ENCODE data around the gene AFMID. TPM values are rescaled to one million over a fixed set of nuclear protein-coding genes. Genes with fewer than 3 reads are reported as not detected.

The AFMID gene
- total and polyA plus RNA-seq, 9 of the 15 experiments (the other 6 are each of a cell fraction or from before 2014, with no cell fraction given): 62.1 to 188 (median 74.4) TPM

DNA sequence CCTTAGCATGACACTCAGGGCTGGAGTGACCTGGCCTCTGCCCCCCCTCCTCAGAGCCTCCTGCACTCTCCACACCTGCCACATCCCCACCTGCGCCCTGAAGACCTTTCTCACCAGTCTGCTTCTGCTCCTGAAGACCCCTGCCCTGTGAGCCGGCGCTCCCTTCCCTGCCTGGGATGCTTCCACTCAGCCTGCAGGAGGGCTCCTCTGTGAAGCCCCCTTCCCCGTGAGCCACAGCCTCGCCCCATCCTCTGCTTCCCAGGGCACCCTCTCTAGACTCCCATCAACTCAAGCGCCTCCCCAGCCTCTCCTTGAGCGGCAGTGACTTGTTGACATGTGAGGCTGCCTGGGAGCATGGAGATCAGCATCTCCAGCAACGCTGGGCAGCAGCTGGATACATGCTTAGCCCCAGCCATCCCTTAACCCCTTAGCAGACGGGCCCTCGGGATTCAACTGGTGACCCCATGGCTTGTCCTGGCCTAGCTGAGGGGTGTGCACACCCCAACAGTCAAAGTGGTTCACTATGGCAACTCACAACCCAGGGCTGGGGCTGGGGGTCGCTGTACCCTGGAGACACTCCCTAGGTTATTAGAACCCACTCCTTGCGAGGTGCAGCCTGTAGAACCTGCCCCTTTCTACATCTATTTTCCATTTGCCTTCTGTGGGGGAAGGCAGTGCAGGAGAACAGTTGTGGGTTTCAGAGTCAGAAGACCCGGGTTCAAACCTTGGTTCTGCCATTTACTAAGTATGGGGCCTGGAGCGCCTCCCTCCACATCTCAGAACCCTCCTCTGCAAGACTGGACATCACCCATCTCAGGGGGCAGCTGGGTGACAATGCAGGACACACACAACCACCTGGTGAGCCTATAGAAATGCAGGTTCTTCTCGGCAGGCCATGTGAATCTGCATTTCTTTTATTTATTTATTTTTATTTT is 65.8 kb downstream of the AFMID start (continued):
- TF ChIP-seq, protein P1, sequence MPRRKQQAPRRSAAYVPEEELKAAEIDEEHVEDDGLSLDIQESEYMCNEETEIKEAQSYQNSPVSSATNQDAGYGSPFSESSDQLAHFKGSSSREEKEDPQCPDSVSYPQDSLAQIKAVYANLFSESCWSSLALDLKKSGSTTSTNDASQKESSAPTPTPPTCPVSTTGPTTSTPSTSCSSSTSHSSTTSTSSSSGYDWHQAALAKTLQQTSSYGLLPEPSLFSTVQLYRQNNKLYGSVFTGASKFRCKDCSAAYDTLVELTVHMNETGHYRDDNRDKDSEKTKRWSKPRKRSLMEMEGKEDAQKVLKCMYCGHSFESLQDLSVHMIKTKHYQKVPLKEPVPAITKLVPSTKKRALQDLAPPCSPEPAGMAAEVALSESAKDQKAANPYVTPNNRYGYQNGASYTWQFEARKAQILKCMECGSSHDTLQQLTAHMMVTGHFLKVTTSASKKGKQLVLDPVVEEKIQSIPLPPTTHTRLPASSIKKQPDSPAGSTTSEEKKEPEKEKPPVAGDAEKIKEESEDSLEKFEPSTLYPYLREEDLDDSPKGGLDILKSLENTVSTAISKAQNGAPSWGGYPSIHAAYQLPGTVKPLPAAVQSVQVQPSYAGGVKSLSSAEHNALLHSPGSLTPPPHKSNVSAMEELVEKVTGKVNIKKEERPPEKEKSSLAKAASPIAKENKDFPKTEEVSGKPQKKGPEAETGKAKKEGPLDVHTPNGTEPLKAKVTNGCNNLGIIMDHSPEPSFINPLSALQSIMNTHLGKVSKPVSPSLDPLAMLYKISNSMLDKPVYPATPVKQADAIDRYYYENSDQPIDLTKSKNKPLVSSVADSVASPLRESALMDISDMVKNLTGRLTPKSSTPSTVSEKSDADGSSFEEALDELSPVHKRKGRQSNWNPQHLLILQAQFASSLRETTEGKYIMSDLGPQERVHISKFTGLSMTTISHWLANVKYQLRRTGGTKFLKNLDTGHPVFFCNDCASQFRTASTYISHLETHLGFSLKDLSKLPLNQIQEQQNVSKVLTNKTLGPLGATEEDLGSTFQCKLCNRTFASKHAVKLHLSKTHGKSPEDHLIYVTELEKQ (CRISPR knock-in tag; IDR thresholded peaks at IDR 0.05): no peak
- TF ChIP-seq GTF2E2 (tag; IDR thresholded peaks at IDR 0.05) (no peak), KDM5B (IDR thresholded peaks at IDR 0.05; ENCODE audit: insufficient replicate concordance, low read depth, low read length) (peak; percentile 26), ETS2 (tag; IDR thresholded peaks at IDR 0.05; ENCODE audit: borderline replicate concordance, poor library complexity, severe bottlenecking) (no peak), ELF1 (tag; IDR thresholded peaks at IDR 0.05) (no peak), GATA2 (CRISPR knock-in tag; IDR thresholded peaks at IDR 0.05) (0 out of 2 replicates have a peak, but pooled peaks have one; percentile 22), KHSRP (IDR thresholded peaks at IDR 0.05) (no peak), EZH2 (IDR thresholded peaks at IDR 0.05; ENCODE audit: borderline replicate concordance, low read depth, low read length) (no peak)
- TF ChIP-seq, protein P2, sequence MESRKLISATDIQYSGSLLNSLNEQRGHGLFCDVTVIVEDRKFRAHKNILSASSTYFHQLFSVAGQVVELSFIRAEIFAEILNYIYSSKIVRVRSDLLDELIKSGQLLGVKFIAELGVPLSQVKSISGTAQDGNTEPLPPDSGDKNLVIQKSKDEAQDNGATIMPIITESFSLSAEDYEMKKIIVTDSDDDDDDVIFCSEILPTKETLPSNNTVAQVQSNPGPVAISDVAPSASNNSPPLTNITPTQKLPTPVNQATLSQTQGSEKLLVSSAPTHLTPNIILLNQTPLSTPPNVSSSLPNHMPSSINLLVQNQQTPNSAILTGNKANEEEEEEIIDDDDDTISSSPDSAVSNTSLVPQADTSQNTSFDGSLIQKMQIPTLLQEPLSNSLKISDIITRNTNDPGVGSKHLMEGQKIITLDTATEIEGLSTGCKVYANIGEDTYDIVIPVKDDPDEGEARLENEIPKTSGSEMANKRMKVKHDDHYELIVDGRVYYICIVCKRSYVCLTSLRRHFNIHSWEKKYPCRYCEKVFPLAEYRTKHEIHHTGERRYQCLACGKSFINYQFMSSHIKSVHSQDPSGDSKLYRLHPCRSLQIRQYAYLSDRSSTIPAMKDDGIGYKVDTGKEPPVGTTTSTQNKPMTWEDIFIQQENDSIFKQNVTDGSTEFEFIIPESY (CRISPR knock-in tag; IDR thresholded peaks at IDR 0.05): 0 out of 2 replicates have a peak, but pooled peaks have one; percentile 34
- TF ChIP-seq, protein P3, sequence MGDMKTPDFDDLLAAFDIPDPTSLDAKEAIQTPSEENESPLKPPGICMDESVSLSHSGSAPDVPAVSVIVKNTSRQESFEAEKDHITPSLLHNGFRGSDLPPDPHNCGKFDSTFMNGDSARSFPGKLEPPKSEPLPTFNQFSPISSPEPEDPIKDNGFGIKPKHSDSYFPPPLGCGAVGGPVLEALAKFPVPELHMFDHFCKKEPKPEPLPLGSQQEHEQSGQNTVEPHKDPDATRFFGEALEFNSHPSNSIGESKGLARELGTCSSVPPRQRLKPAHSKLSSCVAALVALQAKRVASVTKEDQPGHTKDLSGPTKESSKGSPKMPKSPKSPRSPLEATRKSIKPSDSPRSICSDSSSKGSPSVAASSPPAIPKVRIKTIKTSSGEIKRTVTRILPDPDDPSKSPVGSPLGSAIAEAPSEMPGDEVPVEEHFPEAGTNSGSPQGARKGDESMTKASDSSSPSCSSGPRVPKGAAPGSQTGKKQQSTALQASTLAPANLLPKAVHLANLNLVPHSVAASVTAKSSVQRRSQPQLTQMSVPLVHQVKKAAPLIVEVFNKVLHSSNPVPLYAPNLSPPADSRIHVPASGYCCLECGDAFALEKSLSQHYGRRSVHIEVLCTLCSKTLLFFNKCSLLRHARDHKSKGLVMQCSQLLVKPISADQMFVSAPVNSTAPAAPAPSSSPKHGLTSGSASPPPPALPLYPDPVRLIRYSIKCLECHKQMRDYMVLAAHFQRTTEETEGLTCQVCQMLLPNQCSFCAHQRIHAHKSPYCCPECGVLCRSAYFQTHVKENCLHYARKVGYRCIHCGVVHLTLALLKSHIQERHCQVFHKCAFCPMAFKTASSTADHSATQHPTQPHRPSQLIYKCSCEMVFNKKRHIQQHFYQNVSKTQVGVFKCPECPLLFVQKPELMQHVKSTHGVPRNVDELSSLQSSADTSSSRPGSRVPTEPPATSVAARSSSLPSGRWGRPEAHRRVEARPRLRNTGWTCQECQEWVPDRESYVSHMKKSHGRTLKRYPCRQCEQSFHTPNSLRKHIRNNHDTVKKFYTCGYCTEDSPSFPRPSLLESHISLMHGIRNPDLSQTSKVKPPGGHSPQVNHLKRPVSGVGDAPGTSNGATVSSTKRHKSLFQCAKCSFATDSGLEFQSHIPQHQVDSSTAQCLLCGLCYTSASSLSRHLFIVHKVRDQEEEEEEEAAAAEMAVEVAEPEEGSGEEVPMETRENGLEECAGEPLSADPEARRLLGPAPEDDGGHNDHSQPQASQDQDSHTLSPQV (IDR thresholded peaks at IDR 0.05): peak; percentile 36; the same call in 1 of the 2 replicates
